Neural progenitor cell (in vitro differentiated cells): ENCODE data around the gene QDPR. TPM values are rescaled to one million over a fixed set of nuclear protein-coding genes. Genes with fewer than 3 reads are reported as not detected.

Source experiments
- DNase-seq: peaks from one replicate; pipeline ENCODE4 v3.0.0-alpha.2; 2016; ENCODE audit warnings: low spot score
- H2AFZ ChIP-seq: fragments of 200-600 bp; sonication (generic); replicated peaks from 2 replicates; pipeline ENCODE4 v1.6.1; 2016; ENCODE audit warnings: antibody characterized with exemption
- H3F3A ChIP-seq: fragments of 200-600 bp; sonication (generic); 2 replicates; pipeline ENCODE4 v1.6.1; 2016; ENCODE audit warnings: antibody characterized with exemption, low read depth
- H3K27ac ChIP-seq: fragments of 200-600 bp; sonication (generic); 2 replicates; pipeline ENCODE4 v1.5.1; 2016; ENCODE audit warnings: mild to moderate bottlenecking
- H3K27me3 ChIP-seq: fragments of 200-600 bp; sonication (generic); 2 replicates; pipeline ENCODE4 v1.6.1; 2016; ENCODE audit warnings: mild to moderate bottlenecking, moderate library complexity
- H3K36me3 ChIP-seq: fragments of 200-600 bp; sonication (generic); 2 replicates; pipeline ENCODE4 v1.5.1; 2016
- H3K4me1 ChIP-seq: fragments of 200-600 bp; sonication (generic); 2 replicates; pipeline ENCODE4 v1.6.1; 2016; ENCODE audit warnings: mixed run types
- H3K4me2 ChIP-seq: fragments of 200-600 bp; sonication (generic); 2 replicates; pipeline ENCODE4 v1.6.1; 2016
- H3K4me3 ChIP-seq: fragments of 200-600 bp; sonication (generic); 2 replicates; pipeline ENCODE4 v1.5.1; 2016
- H3K79me2 ChIP-seq: fragments of 200-600 bp; sonication (generic); 2 replicates; pipeline ENCODE4 v1.6.1; 2016; ENCODE audit warnings: low read depth
- H3K9ac ChIP-seq: fragments of 200-600 bp; sonication (generic); 2 replicates; pipeline ENCODE4 v1.6.1; 2016
- H3K9me3 ChIP-seq: fragments of 200-600 bp; sonication (generic); 2 replicates; pipeline ENCODE4 v1.5.1; 2016; ENCODE audit warnings: low read depth
- H4K20me1 ChIP-seq: fragments of 200-600 bp; sonication (generic); 2 replicates; pipeline ENCODE4 v1.6.1; 2016; ENCODE audit warnings: low read depth
- H3K27ac Mint-ChIP-seq: 3 replicates; pipeline ENCODE4 v1.8.0; 2021; ENCODE audit warnings: mixed read lengths
- H3K27me3 Mint-ChIP-seq: 2 replicates; pipeline ENCODE4 v1.8.0; 2022; ENCODE audit warnings: low read depth, mild to moderate bottlenecking, inconsistent platforms, moderate library complexity, mixed read lengths; ENCODE audit not compliant: insufficient read depth
- H3K36me3 Mint-ChIP-seq: 3 replicates; pipeline ENCODE4 v1.8.0; 2021; ENCODE audit warnings: mixed read lengths
- H3K4me1 Mint-ChIP-seq: 3 replicates; pipeline ENCODE4 v1.8.0; 2021; ENCODE audit warnings: mixed read lengths
- H3K4me3 Mint-ChIP-seq: 3 replicates; pipeline ENCODE4 v1.8.0; 2021; ENCODE audit warnings: mild to moderate bottlenecking, moderate library complexity, mixed read lengths
- H3K9me3 Mint-ChIP-seq: 3 replicates; pipeline ENCODE4 v1.8.0; 2020; ENCODE audit warnings: mixed read lengths
- EZH2 ChIP-seq: fragments of 200-600 bp; sonication (generic); IDR thresholded peaks from 2 replicates; pipeline ENCODE4 v1.6.1; 2017; ENCODE audit warnings: antibody characterized with exemption, mild to moderate bottlenecking, moderate library complexity
- EZH2phosphoT487 ChIP-seq: fragments of 200-600 bp; sonication (generic); IDR thresholded peaks from 2 replicates; pipeline ENCODE4 v1.6.1; 2017; ENCODE audit warnings: antibody characterized with exemption
- total RNA-seq: library from RNA; depleted of rRNA; stranded (reverse); fragments of >200 nt; gene quantifications from 2 replicates; pipeline ENCODE4 v1.2.3, GENCODE V29; 2015; ENCODE audit warnings: low replicate concordance
- TF ChIP-seq, protein P1 (sequence below): fragments of 200-600 bp; sonication (generic); IDR thresholded peaks from 2 replicates; pipeline ENCODE4 v1.5.1; 2017; ENCODE audit warnings: antibody characterized with exemption, mild to moderate bottlenecking

The QDPR gene
- total RNA-seq, 1 donor from 2014 or later = 22.4 TPM

DNA sequence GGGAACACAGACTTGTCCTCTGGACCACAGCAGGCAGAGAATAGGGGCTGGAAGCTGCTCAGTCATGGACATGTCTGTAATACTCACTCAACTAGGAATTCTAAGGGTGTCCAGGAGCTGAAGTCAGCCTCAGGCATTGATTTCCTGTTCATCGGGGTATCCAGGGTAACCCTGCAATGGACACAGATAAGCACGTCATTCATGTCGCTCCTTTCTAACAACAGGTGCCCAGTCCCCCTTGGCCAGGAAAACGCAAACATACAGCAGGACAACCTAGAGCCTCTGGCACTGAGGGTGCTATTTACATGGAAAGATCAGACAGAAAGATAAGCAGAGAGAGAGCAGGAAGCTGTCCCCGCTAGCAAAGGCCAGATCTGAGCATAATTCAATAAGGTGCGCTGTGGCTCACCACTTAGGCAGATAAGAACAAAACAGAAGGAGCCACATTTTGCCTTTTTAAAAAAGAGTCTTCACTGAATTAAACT lies 21.3 kb downstream of the QDPR start:
- DNase-seq = no peak
- Histone ChIP-seq H3K27ac (no peak overlapping the region), H3K9me3 (no peaks in the 10 kb centered on the region), H3K79me2 (no peaks in the 10 kb centered on the region), H2AFZ (no peak overlapping the region), H4K20me1 (no peaks in the 10 kb centered on the region), H3K27me3 (no peaks in the 10 kb centered on the region), H3K9ac (no peak overlapping the region), H3K4me3 (no peak overlapping the region), H3K4me2 (no peak overlapping the region), H3K4me1 (peaks cover 5% of the 10 kb centered on the region), H3F3A (no peaks in the 10 kb centered on the region), H3K36me3 (no peaks in the 10 kb centered on the region)
- no peak overlapping the region for H3K4me3 Mint-ChIP-seq
- TF ChIP-seq, protein P1, sequence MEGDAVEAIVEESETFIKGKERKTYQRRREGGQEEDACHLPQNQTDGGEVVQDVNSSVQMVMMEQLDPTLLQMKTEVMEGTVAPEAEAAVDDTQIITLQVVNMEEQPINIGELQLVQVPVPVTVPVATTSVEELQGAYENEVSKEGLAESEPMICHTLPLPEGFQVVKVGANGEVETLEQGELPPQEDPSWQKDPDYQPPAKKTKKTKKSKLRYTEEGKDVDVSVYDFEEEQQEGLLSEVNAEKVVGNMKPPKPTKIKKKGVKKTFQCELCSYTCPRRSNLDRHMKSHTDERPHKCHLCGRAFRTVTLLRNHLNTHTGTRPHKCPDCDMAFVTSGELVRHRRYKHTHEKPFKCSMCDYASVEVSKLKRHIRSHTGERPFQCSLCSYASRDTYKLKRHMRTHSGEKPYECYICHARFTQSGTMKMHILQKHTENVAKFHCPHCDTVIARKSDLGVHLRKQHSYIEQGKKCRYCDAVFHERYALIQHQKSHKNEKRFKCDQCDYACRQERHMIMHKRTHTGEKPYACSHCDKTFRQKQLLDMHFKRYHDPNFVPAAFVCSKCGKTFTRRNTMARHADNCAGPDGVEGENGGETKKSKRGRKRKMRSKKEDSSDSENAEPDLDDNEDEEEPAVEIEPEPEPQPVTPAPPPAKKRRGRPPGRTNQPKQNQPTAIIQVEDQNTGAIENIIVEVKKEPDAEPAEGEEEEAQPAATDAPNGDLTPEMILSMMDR = no peak
- TF ChIP-seq EZH2phosphoT487 = no peak
- no peak for TF ChIP-seq EZH2
- H3K9me3 Mint-ChIP-seq = no peaks in the 10 kb centered on the region
- peak overlapping the region; percentile 2 for H3K27ac Mint-ChIP-seq
- H3K4me1 Mint-ChIP-seq = peaks cover 24% of the 10 kb centered on the region
- H3K36me3 Mint-ChIP-seq = peaks cover 6% of the 10 kb centered on the region
- peaks cover 3% of the 10 kb centered on the region for H3K27me3 Mint-ChIP-seq

DNA sequence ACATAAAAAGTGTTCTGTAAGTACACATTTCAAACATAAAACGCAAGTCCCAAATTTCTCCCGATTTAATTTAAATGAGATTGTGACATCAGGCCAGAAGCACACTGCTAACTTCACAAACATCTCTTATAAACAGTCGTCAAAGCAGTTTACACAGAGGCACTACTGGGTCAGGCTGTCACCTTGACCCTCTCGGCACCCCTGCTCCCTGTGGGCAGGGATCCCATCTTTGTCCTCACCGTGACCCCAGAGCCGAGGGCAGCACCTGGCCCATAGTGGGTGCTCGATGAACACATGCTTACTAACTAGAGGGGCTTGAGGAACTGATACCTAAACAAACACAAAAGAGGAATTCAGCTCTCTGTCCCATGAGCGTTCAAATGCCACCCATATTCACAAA lies 22.2 kb downstream of the QDPR start:
- no peak overlapping the region for H3K4me3 Mint-ChIP-seq
- Histone ChIP-seq H4K20me1 (no peaks in the 10 kb centered on the region), H3K9ac (no peak overlapping the region), H3K4me1 (peaks cover 5% of the 10 kb centered on the region), H3F3A (no peaks in the 10 kb centered on the region), H3K4me2 (no peak overlapping the region), H3K27me3 (no peaks in the 10 kb centered on the region), H2AFZ (no peak overlapping the region), H3K79me2 (no peaks in the 10 kb centered on the region), H3K36me3 (no peaks in the 10 kb centered on the region), H3K27ac (no peak overlapping the region), H3K4me3 (no peak overlapping the region), H3K9me3 (no peaks in the 10 kb centered on the region)
- peaks cover 19% of the 10 kb centered on the region for H3K4me1 Mint-ChIP-seq
- peaks cover 3% of the 10 kb centered on the region for H3K27me3 Mint-ChIP-seq
- no peaks in the 10 kb centered on the region for H3K9me3 Mint-ChIP-seq
- no peak for DNase-seq
- H3K36me3 Mint-ChIP-seq = peaks cover 9% of the 10 kb centered on the region
- H3K27ac Mint-ChIP-seq = peak overlapping the region; percentile 46
- TF ChIP-seq, protein P1 = no peak
- TF ChIP-seq EZH2phosphoT487 (no peak), EZH2 (no peak)

DNA sequence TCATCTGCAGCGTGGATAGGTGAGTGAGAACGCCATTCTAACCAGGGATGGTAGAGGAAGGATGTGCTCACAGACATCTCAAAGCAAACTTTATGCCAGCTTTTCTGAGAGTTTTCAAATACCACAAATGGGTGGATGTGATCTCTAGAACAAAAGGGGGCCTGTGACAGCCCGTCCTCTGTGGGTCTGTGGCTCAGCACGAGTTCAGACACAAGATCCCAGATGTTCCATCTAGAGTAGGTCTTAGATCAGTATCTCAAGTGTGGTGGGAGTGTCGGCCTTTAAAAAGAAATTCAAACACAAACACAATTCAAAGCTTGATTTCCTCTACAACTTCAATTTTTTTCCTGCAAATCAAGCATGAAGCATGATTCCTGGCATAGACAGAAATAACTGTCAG lies 22.8 kb downstream of the QDPR start:
- Mint-ChIP-seq H3K36me3 (peaks cover 7% of the 10 kb centered on the region), H3K4me3 (no peak overlapping the region), H3K9me3 (no peaks in the 10 kb centered on the region), H3K4me1 (peaks cover 13% of the 10 kb centered on the region), H3K27ac (no peak overlapping the region), H3K27me3 (peaks cover 3% of the 10 kb centered on the region)
- DNase-seq = no peak
- Histone ChIP-seq H3K27ac (no peak overlapping the region), H4K20me1 (no peaks in the 10 kb centered on the region), H2AFZ (no peak overlapping the region), H3K36me3 (no peaks in the 10 kb centered on the region), H3K79me2 (no peaks in the 10 kb centered on the region), H3K4me1 (no peaks in the 10 kb centered on the region), H3K4me2 (no peak overlapping the region), H3K27me3 (no peaks in the 10 kb centered on the region), H3K9ac (no peak overlapping the region), H3K4me3 (no peak overlapping the region), H3F3A (no peaks in the 10 kb centered on the region), H3K9me3 (no peaks in the 10 kb centered on the region)
- TF ChIP-seq EZH2 = no peak
- TF ChIP-seq, protein P1 = no peak
- no peak for TF ChIP-seq EZH2phosphoT487
